Glomerular visceral epithelial cell (primary cell): Measurements from ENCODE around the gene CLCN2.
A peak's percentile ranks its signal among the peaks of the same experiment; 100 is the strongest.

Experiments
- DNase-seq: peaks from one replicate; pipeline ENCODE4 v3.0.0-alpha.2; 2016; ENCODE audit errors: extremely low spot score

The CLCN2 gene

DNA sequence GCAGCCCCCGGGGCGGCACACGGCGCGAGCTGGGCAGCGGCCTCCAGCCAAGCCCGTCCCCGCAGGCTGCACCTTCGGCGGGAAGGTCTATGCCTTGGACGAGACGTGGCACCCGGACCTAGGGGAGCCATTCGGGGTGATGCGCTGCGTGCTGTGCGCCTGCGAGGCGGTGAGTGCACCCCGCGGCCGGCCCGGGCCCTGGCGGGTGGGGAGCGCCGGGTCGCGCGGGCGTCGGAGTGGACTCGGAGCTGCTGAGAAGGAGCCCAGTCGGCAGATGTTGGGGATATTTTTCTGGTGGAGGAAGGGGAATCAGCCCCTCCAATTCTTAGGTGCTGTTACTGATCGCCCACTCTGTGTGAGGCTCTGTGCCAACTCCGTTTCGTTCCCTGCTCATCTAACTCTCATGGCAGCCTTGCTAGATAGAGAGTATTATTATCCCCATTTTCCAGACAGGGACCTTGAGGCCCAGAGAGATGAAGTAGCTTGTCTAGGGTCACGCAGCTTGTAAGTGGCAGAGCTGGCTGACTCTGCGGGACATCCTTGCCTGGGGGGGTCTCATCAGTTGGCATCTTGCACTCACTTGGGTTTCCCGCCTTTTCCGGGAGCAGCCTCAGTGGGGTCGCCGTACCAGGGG lies 19.3 kb upstream of the CLCN2 start:
- no peak for DNase-seq

- peak; percentile 16 for DNase-seq
Observed at GRCh38 chr3:184380185-184380626, 18.8 kb upstream of the CLCN2 start.

- DNase-seq, result no peak
Observed at GRCh38 chr3:184379358-184380184, 18.2 kb upstream of the CLCN2 start, which contains the start of gene CHRD. TSS of gene CHRD (plus strand) at chr3:184380054. CDS start at chr3:184380319, 265 bp downstream.

- DNase-seq, result no peak
Observed at GRCh38 chr3:184378651-184379357, 17.4 kb upstream of the CLCN2 start.

DNA sequence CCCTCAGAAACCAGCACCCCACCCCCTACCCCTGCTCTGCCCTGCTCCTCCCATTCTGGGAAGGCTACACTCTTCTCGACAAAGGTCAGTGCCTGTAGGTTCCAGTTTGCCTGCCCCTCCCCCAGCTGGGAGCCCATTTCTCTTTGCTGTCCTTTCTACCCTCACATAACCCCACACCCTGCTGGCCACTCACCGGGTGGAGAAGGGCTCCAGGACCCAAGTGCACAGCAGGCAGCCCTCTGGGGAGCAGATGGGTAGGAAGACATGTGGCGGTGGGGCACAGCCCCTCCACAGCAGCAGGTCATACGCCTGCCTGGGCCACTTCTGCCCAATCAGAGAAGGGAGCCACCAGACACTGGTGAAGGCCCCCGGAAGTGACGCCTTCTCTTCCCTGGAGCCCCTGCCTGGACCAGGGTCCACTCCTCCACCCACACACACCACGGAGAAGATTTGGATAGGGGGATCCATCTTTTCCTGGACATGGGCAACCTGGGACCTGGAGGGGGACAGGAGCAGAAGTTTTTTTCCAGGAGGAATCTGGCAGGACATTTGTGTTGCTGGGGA lies 16.6 kb upstream of the CLCN2 start, which contains the start of gene THPO:
Gene THPO (minus strand): TSS at position 326 of the 564 bp plus-strand sequence. CDS start 1,948 bp downstream, outside the sequence.
- no peak for DNase-seq

- DNase-seq, result no peak
Observed at GRCh38 chr3:184377374-184377773, 16.0 kb upstream of the CLCN2 start.

DNA sequence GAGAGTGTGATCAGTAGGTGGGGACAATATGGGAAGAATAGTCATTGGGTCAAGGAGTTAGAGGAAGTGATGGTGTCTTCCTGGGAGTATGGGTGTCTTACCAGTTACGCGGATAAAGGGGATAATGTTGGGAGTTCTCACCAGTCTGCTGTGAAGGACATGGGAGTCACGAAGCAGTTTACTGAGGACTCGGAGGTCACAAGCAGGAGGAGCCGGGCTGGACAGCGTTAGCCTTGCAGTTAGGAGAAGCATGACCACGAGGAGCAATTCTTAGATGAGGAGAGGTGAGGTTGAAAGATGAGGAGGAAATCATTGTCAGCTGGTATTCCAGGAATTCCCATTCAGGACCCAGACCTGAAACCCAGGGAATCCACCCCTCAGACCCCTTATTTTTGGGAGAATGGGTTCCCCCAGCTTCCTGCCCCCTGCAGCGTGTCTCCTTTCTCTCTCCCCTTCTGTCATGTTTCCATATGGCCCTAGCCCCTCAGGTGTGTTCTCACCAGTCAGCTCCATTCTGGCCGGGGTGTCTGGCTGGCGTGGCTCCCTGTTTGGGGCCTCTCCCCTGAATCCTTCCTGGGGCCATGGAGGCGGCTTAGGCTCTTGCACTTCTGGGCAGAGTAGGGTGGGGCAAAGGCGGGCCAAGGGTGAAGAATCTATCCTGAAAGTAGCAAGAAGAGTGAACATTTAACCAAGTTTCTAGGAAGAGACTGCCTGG lies 14.5 kb upstream of the CLCN2 start:
- DNase-seq, result no peak

- no peak for DNase-seq
Observed at GRCh38 chr3:184373422-184373821, 12.0 kb upstream of the CLCN2 start.

DNA sequence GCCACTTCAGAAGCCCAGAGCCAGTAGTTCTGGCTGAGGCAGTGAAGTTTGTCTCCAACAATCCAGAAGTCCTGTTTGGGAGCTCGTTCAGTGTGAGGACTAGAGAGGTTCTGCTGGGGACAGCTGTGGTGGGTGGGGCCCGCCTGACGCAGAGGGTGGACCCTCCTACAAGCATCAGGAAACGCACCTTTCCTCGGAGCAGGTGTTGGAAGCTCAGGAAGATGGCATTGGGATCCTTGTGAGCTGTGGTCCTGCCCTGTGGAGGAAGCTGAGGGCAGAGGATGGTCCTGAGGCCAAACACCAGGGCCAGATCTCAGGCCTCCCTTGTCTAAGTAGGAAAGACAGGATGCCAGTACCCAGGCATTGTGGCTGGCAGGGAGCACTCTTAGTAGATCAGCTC lies 11.5 kb upstream of the CLCN2 start:
- DNase-seq, result no peak

DNA sequence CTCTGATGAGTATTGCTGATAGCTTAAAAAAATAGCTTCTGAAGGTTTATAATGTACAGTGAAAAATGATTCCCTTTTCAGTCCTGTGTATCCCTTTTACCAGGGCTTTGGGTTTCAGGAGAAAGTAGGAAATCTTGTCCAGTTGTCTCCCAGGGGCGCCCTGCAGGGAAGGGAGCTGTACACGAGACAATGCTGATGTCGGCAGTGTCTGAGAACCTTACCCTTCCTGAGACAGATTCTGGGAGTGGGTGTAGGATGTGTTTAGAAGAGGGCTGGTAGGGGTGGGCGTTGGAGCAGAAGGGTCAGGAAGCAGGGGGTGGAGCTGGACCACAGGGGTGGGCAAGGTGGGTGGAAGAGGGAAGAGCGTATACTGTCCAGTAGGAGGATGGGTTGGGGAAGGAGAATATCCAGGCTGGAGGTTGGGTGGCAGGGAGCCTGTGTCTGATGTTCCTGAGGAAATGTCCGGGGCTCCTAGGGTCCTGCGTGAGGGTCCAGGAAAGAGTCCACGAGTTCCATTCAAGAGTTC lies 11.0 kb upstream of the CLCN2 start:
- no peak for DNase-seq

DNA sequence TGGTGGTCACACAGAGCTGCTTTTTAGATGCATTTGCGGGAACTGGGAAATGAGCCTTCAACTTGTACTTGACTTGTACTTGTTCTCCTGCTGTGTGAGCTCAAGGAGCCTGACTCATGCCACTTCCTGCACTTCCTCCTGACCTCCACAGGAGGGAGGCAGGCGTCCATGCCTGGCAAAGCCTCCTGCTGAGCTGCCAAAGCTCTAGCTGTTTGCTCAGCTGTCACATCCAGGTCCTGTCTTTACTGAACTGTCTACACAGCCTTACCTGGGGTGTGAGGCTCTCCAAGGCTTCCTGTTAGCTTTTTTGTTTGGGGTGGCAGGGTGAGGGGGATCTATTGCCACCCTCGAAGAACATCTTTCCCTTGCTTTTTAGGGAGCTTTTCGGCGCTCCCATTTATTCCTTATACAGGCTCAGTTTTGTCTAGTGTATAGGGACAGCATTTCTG lies 10.2 kb upstream of the CLCN2 start:
- peak; percentile 86 for DNase-seq

DNA sequence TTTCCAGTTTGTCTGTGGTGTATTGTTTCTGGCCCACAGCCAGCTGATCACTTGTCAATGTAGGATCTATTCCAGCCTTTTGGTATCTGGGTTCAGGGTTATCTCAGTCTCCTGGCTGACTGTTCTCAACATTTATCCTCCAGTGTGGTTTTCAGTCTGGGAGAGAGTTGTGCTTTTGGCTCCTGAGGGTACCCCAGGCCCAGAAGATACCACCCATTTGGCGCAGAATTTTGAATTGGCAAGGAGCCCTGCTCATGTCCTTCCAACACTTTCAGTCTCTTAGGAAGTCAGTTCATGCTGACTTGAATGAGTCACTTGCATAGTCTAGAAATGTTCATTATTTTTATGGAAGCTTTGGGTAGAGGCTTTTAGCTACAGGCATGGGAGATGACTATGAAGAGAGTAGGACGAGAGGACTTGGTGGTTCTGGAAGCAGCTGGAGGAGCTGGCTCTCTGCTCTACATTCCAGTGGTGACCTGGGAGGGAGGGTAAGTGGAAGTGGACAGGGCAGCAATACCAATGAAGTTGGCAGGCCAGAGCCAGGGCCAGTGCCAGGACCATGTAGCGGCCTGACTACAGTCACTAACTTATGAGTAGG lies 7.3 kb upstream of the CLCN2 start:
- no peak for DNase-seq

DNA sequence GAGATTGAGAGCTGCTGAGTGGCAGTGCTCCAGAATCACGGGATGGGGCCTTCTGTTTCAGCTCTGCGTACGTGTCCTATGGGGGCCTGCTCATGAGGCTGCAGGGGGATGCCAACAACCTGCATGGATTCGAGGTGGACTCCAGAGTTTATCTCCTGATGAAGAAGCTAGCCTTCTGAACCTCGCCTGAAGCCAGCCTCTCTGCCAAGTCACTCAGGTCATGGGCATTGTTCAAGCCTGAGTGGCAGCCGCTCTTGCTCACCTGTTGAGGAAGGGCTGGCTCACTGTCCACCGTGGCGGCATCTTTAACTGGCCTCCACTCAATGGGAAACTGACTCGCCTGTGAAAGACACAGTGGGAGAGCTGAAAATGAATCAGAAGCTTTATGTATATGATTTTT lies 6.7 kb upstream of the CLCN2 start:
- no peak for DNase-seq

DNA sequence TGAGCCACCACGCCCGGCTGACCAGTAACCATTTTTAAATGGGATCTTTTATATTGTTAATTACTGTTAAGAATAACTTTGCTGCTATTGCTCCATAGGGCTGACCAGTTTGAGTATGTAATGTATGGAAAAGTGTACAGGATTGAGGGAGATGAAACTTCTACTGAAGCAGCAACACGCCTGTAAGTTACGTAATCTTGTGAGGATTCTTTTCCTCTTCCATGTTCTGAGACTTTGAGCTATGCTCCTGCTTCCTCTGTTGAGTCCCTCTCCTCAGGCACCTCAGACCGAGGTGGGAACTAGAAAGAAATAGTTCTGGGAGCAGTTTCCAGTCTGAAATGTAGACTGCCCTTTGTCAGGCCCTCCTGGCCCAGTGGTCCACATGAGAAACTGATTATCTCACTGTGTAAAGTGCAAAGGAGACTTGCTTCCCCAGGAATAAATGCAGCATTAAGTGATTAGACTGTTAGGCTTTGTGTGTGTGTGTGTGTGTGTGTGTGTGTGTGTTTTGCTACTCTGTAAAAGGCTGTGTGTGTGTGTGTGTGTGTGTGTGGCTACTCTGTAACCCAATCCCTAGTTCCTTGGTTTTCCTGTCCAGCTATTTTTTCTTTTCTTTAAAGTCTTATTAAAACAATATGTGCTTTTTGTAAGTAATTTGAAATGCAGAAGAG lies 5.3 kb upstream of the CLCN2 start:
- DNase-seq, result no peak

DNA sequence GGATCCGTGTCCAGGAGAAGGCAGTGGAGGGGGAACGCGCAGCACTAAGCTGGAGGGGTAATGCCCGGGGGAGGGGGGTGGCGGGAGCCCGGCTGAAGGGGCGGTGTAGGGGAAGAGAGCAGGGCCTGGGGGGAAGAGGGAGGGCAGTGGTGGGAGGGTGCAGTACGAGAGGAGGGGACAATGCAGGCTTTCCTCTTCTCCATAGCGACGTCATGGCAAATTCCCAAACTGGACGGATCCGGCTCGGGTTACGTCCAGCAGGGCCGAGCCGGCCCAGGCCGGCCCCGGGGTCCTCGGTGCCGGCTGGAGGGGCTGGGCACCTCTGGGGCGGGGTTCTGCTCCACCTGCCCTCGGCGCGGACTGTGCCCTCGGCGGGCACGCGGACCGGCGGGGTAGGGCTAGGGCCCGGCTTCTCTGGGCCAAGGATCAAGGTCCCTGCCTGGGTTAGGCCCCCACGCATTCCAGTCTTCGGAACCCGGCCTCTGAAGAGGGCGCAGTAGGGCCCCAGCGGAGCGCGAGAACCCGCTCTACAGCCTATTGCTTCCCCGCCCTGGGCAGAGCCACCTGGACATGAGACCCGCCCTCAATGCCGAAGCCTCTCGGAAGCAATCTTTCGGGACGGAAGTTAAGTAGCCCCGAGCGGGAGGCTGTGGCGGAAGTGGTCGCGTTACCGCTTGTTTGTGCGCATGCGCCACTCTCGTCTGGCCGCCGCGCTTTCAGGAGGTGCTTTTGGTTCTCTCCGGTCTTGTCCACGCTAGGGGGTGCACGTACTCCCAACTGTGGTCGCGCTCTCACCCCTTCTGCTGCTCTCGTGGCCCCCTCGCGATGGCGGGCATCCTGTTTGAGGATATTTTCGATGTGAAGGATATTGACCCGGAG lies 1.5 kb upstream of the CLCN2 start:
- DNase-seq, result peak; percentile 98

DNA sequence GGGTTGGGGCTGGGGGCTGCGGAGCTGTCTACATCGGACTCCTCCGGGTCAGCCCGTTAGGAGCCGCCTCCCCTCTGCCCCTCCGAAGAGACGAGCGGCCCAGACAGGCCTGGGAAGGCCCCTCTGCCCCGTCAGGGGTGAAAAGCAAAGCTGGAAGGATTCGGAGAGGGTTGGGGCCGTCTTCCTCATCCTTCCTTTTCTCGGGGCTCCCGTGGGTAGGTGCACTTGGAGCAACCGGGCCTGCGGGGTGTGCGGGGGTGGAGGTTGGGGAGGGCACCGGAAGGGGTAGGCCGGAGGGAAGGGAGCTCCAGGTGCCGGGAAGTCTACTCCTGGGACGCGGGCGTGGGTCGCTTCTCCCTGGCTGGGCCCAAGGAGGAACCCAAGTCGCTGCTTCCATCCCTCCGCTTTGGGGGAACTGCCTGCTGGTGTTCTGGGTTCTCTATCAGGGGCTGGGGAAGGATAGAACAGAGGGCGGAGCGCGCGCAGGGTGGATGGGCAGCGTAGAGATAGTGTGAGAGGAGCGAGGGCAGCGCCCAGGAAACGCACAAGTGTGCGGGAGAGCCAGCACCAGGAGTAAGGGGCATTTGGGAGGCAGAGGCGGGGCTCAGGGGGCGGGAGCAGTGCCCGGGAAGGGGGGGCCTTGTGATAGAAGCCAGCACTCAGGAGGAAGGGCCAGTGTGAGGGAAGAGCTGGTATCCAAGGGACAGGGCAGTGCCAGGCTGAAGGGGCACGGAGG lies 695 bp upstream of the CLCN2 start:
- peak; percentile 73 for DNase-seq

GRCh38 chr3:184360929-184361531 lies 375 bp downstream of the CLCN2 start:
- DNase-seq, result no peak
